GM12878 (cell line): ENCODE results near the gene BFSP1. TPM values are rescaled to one million over a fixed set of nuclear protein-coding genes. Genes with fewer than 3 reads are reported as not detected.

ENCODE experiments used
- ATAC-seq: fragments of 200-7000 bp; cut with Tn5 transposase; 3 replicates; pipeline ENCODE4 v1.9.1; 2020; ENCODE audit warnings: mild to moderate bottlenecking, moderate library complexity
- BruUV-seq: library from RNA; stranded (reverse); fragments of 400-500 nt; replicated peaks from 2 replicates; lab custom pipeline; 2021; lab: Mats Ljungman, UMichigan
- CTCF ChIA-PET: fragments of 300-600 bp; sonication (Branson Sonifier 250); formaldehyde crosslinking; extraction: SDS; loops from one replicate; lab custom pipeline; 2021; ENCODE audit warnings: inconsistent platforms; lab: Yijun Ruan, JAX
- POLR2A ChIA-PET: fragments of 350-600 bp; formaldehyde crosslinking; extraction: SDS; loops from one replicate; lab custom pipeline; 2021; ENCODE audit warnings: inconsistent platforms; lab: Charles Lee
- RAD21 ChIA-PET: fragments of 300-600 bp; sonication (Branson Sonifier 250); formaldehyde crosslinking; loops from one replicate; lab custom pipeline; 2023; ENCODE audit warnings: antibody characterized with exemption; ENCODE audit not compliant: unreplicated experiment; lab: Charles Lee
- SMC1A ChIA-PET: fragments of 300-600 bp; sonication (Branson Sonifier 250); formaldehyde crosslinking; loops from one replicate; lab custom pipeline; 2023; ENCODE audit not compliant: unreplicated experiment, uncharacterized antibody; lab: Charles Lee
- DNase-seq: peaks from one replicate; pipeline ENCODE4 v3.0.0-alpha.2; 2011; ENCODE audit warnings: low read depth, low spot score
- FAIRE-seq: peaks from 3 replicates; lab custom pipeline; 2011; peaks lifted over from hg19 to GRCh38; lab: Jason Lieb, UNC
- H2AFZ ChIP-seq: 2 replicates; pipeline ENCODE4 v1.6.0; 2011; ENCODE audit warnings: low read depth, low read length, control low read depth; ENCODE audit not compliant: control insufficient read depth
- H3K27ac ChIP-seq: 2 replicates; pipeline ENCODE4 v1.5.1; 2011; ENCODE audit warnings: control low read depth; ENCODE audit not compliant: control insufficient read depth, insufficient read depth
- H3K27me3 ChIP-seq, 2 experiments: replicated peaks in 1 of 2; 2 replicates each; pipeline versions ENCODE4 v1.6.0 to v1.6.1; 2011; ENCODE audit warnings: low read length in 1 of 2; ENCODE audit not compliant: control insufficient read depth in 2 of 2, insufficient read depth in 2 of 2
- H3K36me3 ChIP-seq, 2 experiments: 2 replicates each; pipeline ENCODE4 v1.5.1; 2011; ENCODE audit warnings: low read length in 1 of 2; ENCODE audit not compliant: control insufficient read depth in 2 of 2, insufficient read depth in 2 of 2
- H3K4me1 ChIP-seq: 2 replicates; pipeline ENCODE4 v1.6.1; 2011; ENCODE audit warnings: mild to moderate bottlenecking, low read length, moderate library complexity, mixed read lengths; ENCODE audit not compliant: control insufficient read depth, insufficient read depth
- H3K4me2 ChIP-seq: 2 replicates; pipeline ENCODE4 v1.6.0; 2011; ENCODE audit warnings: control low read depth; ENCODE audit not compliant: control insufficient read depth, insufficient read depth
- H3K4me3 ChIP-seq: fragments of 200-600 bp; sonication (generic); 2 replicates; pipeline ENCODE4 v1.5.1; 2016
- H3K79me2 ChIP-seq: 2 replicates; pipeline ENCODE4 v1.6.0; 2011; ENCODE audit warnings: low read length; ENCODE audit not compliant: control insufficient read depth, insufficient read depth
- H3K9ac ChIP-seq: 2 replicates; pipeline ENCODE4 v1.8.0; 2011; ENCODE audit warnings: low read length, control low read depth, mixed read lengths; ENCODE audit not compliant: control insufficient read depth, insufficient read depth
- H3K9me3 ChIP-seq: replicated peaks from 3 replicates; pipeline ENCODE4 v1.5.1; 2011; ENCODE audit warnings: mild to moderate bottlenecking, low read length; ENCODE audit not compliant: control insufficient read depth, insufficient read depth
- H4K20me1 ChIP-seq: 2 replicates; pipeline ENCODE4 v1.6.0; 2011; ENCODE audit not compliant: control insufficient read depth, insufficient read depth
- ATF2 ChIP-seq: IDR thresholded peaks from 2 replicates; pipeline ENCODE4 v1.6.1; 2012; ENCODE audit warnings: low read length, inconsistent platforms
- BMI1 ChIP-seq: fragments of 450-650 bp; IDR thresholded peaks from 2 replicates; pipeline ENCODE4 v1.6.1; 2016; ENCODE audit warnings: mild to moderate bottlenecking, moderate library complexity, borderline replicate concordance
- CBX3 ChIP-seq: fragments of 200-600 bp; sonication (generic); IDR thresholded peaks from 2 replicates; pipeline ENCODE4 v1.6.1; 2016; ENCODE audit warnings: low read depth, borderline replicate concordance
- EP300 ChIP-seq, 2 experiments: fragments of 150-350 bp in 1 of 2; IDR thresholded peaks; 2 replicates each; pipeline ENCODE4 v1.6.1; 2011 to 2012; ENCODE audit warnings: low read depth in 2 of 2, low read length in 2 of 2, borderline replicate concordance in 1 of 2, improper control_type of control experiment in 1 of 2, inconsistent platforms in 1 of 2; ENCODE audit not compliant: control insufficient read depth in 1 of 2
- GATAD2B ChIP-seq: fragments of 450-650 bp; conservative IDR thresholded peaks from 2 replicates; pipeline ENCODE4 v1.6.1; 2017; ENCODE audit warnings: low read depth, mild to moderate bottlenecking, moderate library complexity
- POLR2AphosphoS2 ChIP-seq: IDR thresholded peaks from 2 replicates; pipeline ENCODE4 v1.6.1; 2011; ENCODE audit warnings: low read depth, mild to moderate bottlenecking, low read length, improper control_type of control experiment, moderate library complexity
- PRDM15 ChIP-seq: fragments of 450-650 bp; formaldehyde crosslinking; IDR thresholded peaks from 2 replicates; pipeline ENCODE4 v1.4.0; 2020; ENCODE audit warnings: mild to moderate bottlenecking, moderate library complexity
- RFX5 ChIP-seq: IDR thresholded peaks from 2 replicates; pipeline ENCODE4 v1.6.1; 2011; ENCODE audit warnings: low read depth, low read length, improper control_type of control experiment
- SREBF2 ChIP-seq: IDR thresholded peaks from 2 replicates; pipeline ENCODE4 v1.6.1; 2012; ENCODE audit warnings: mild to moderate bottlenecking, low read length
- ZNF384 ChIP-seq: IDR thresholded peaks from 2 replicates; pipeline ENCODE4 v1.6.1; 2012; ENCODE audit warnings: low read depth, mild to moderate bottlenecking, low read length, improper control_type of control experiment, borderline replicate concordance
- ZNF592 ChIP-seq: fragments of 450-650 bp; IDR thresholded peaks from 2 replicates; pipeline ENCODE4 v1.6.1; 2017; ENCODE audit warnings: mild to moderate bottlenecking, moderate library complexity
- WGBS: methylation state at CpG from one replicate; pipeline ENCODE4 v1.1.6; 2016; ENCODE audit warnings: low lambda C conversion rate; ENCODE audit not compliant: insufficient replicate concordance, insufficient coverage; ENCODE audit errors: missing lambda C conversion rate; 5-methylcytosine and 5-hydroxymethylcytosine counted together
- in situ Hi-C: fragments of 300-500 bp; cut with MboI; formaldehyde crosslinking; loops from 9 replicates; pipeline ENCODE4 v1.14.3; 2018; ENCODE audit warnings: mixed read lengths
- intact Hi-C: fragments of 100-400 bp; cut with micrococcal nuclease; formaldehyde crosslinking; loops from one replicate; pipeline ENCODE4 v1.14.2; 2022; ENCODE audit not compliant: unreplicated experiment
- polyA plus RNA-seq, 11 experiments: library from polyadenylated mRNA; depleted of rRNA in 4 of 11; unstranded in 6 of 11; stranded (reverse) in 5 of 11; fragments of >200 nt; fragmentation: Nextera tagmentation in 4 of 11; fragmentation: Illumina TruSeq in 1 of 11; extraction: Ambion mirVana in 4 of 11; extraction: Trizol in 1 of 11; gene quantifications; 1 replicate in 1 of 11; 2 replicates in 10 of 11; pipeline versions ENCODE4 v1.2.1 to v1.2.3, GENCODE V29; 2011 to 2016; ENCODE audit warnings: inconsistent platforms in 2 of 11, missing spikeins in 2 of 11, low read depth in 1 of 11
- total RNA-seq, 4 experiments: library from RNA; depleted of rRNA in 3 of 4; stranded (reverse); fragments of >200 nt in 3 of 4; fragmentation: Illumina TruSeq in 1 of 4; extraction: Trizol in 1 of 4; gene quantifications; 2 replicates each; pipeline versions ENCODE4 v1.2.1 to v1.2.3, GENCODE V29; 2013 to 2021
- TF ChIP-seq, protein P1 (sequence below): IDR thresholded peaks from 2 replicates; pipeline ENCODE4 v1.6.1; 2012; ENCODE audit warnings: low read depth, low read length, improper control_type of control experiment

BFSP1 gene
- total and polyA plus RNA-seq, 10 of the 15 experiments (the other 5 are each of a cell fraction or from before 2014, with no cell fraction given) = 0.06 to 0.22 (median 0.11) TPM; not detected in 3

- no peak for TF ChIP-seq CBX3
- TF ChIP-seq ZNF384 = no peak
- TF ChIP-seq GATAD2B = no peak
- TF ChIP-seq, protein P1, sequence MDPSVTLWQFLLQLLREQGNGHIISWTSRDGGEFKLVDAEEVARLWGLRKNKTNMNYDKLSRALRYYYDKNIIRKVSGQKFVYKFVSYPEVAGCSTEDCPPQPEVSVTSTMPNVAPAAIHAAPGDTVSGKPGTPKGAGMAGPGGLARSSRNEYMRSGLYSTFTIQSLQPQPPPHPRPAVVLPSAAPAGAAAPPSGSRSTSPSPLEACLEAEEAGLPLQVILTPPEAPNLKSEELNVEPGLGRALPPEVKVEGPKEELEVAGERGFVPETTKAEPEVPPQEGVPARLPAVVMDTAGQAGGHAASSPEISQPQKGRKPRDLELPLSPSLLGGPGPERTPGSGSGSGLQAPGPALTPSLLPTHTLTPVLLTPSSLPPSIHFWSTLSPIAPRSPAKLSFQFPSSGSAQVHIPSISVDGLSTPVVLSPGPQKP = no peak
- TF ChIP-seq EP300 (IDR thresholded peaks at IDR 0.05; ENCODE audit: borderline replicate concordance in 1 of 2, control insufficient read depth in 1 of 2, low read depth in 2 of 2, low read length in 2 of 2) = no peak
- no peak for TF ChIP-seq BMI1
- no peak for TF ChIP-seq ATF2
- TF ChIP-seq RFX5 = no peak
- no peak for TF ChIP-seq PRDM15
- no peak for TF ChIP-seq POLR2AphosphoS2
- TF ChIP-seq ZNF592 = no peak
- no peak for TF ChIP-seq SREBF2
- H3K27ac ChIP-seq = no peak overlapping the region
- no peak overlapping the region for H2AFZ ChIP-seq
- in situ Hi-C loops (no loop called here), intact Hi-C loops (no loop called here)
- no TSS peak for BruUV-seq
- H3K27me3 ChIP-seq = no peaks in the 10 kb centered on the region; a peak in 2 of 4 replicates
- POLR2A ChIA-PET = no interaction called here
- no peaks in the 10 kb centered on the region for H4K20me1 ChIP-seq
- CTCF ChIA-PET = interaction anchor here (0.6 kb wide), 1 partner anchor 995 kb away, joined by 4 read pairs; no protein-coding TSS in a partner anchor
- FAIRE-seq (no peak), DNase-seq (no peak), ATAC-seq (no peak)
- SMC1A ChIA-PET = interaction anchor here (0.5 to 1.5 kb wide), 4 partner anchors 20 to 547 kb away, joined by 3 to 4 read pairs (median 3); no protein-coding TSS in a partner anchor
- no peak overlapping the region for H3K4me2 ChIP-seq
- H3K4me3 ChIP-seq = no peak overlapping the region
- H3K9me3 ChIP-seq = no peaks in the 10 kb centered on the region
- H3K4me1 ChIP-seq = no peaks in the 10 kb centered on the region; the same call in 1 of the 2 replicates
- RAD21 ChIA-PET = no interaction called here
- H3K36me3 ChIP-seq = no peaks in the 10 kb centered on the region
- WGBS = 42% methylated on average over 5 of the region's 5 CpGs
- no peaks in the 10 kb centered on the region for H3K79me2 ChIP-seq
- no peak overlapping the region for H3K9ac ChIP-seq
These were observed 32.1 kb downstream of the BFSP1 start for GRCh38 chr20:17499041-17499440.
